ENCODE data around the gene MEIS2.
"Not testable (repeated sequence)": the region's sequence is repeated elsewhere in the genome, so short reads cannot be mapped to it uniquely, and the experiment has no call there.

The MEIS2 gene

GRCh38 chr15:37004373-37004869 is 95.9 kb downstream of the MEIS2 start:
- ATAC-seq, result no peak

- ATAC-seq, result no peak
These were observed 98.2 kb downstream of the MEIS2 start for GRCh38 chr15:37002041-37002672.

GRCh38 chr15:37001417-37001816 is 98.9 kb downstream of the MEIS2 start:
- ATAC-seq, result no peak

- no peak for ATAC-seq
These were observed 100.6 kb downstream of the MEIS2 start for GRCh38 chr15:36999778-37000177.

- no peak for ATAC-seq
These were observed 103.7 kb downstream of the MEIS2 start for GRCh38 chr15:36996538-36997181.

GRCh38 chr15:36996121-36996520 is 104.2 kb downstream of the MEIS2 start:
- no peak for ATAC-seq

- ATAC-seq, result no peak
These were observed 105.6 kb downstream of the MEIS2 start for GRCh38 chr15:36994790-36995189.

GRCh38 chr15:36992454-36992853 is 107.9 kb downstream of the MEIS2 start:
- no peak for ATAC-seq

- no peak for ATAC-seq
These were observed 111.4 kb downstream of the MEIS2 start for GRCh38 chr15:36988947-36989346.

- ATAC-seq, result no peak
These were observed 117.9 kb downstream of the MEIS2 start for GRCh38 chr15:36982430-36982829.

GRCh38 chr15:36980281-36980680 is 120.1 kb downstream of the MEIS2 start:
- ATAC-seq, result not testable (repeated sequence)

- ATAC-seq, result no peak
These were observed 121.7 kb downstream of the MEIS2 start for GRCh38 chr15:36978625-36979024.

- ATAC-seq, result no peak
These were observed 122.2 kb downstream of the MEIS2 start for GRCh38 chr15:36978126-36978525.

- no peak for ATAC-seq
These were observed 122.7 kb downstream of the MEIS2 start for GRCh38 chr15:36977659-36978058.

- no peak for ATAC-seq
These were observed 127.6 kb downstream of the MEIS2 start for GRCh38 chr15:36972704-36973103.

GRCh38 chr15:36970522-36970921 is 129.8 kb downstream of the MEIS2 start:
- no peak for ATAC-seq

- ATAC-seq, result no peak
These were observed 132.4 kb downstream of the MEIS2 start for GRCh38 chr15:36967929-36968328.

- ATAC-seq, result no peak
These were observed 133.6 kb downstream of the MEIS2 start for GRCh38 chr15:36966708-36967107.

- no peak for ATAC-seq
These were observed 134.6 kb downstream of the MEIS2 start for GRCh38 chr15:36965570-36966342.

- ATAC-seq, result no peak
These were observed 135.7 kb downstream of the MEIS2 start for GRCh38 chr15:36964626-36965025.

GRCh38 chr15:36961956-36962355 is 138.4 kb downstream of the MEIS2 start:
- no peak for ATAC-seq

- no peak for ATAC-seq
These were observed 139.5 kb downstream of the MEIS2 start for GRCh38 chr15:36960947-36961227.

GRCh38 chr15:36960179-36960946 is 140.0 kb downstream of the MEIS2 start:
- no peak for ATAC-seq

Data from activated CD4-positive, CD25-positive, alpha-beta regulatory T cell treated with anti-CD3 and anti-CD28 coated beads, Interleukin-2, amount 50 U/mL, for 24 hours (primary cell).